CD4-positive, alpha-beta T cell (primary cell): ENCODE measurements around the gene SRPK1. TPM values are rescaled to one million over a fixed set of nuclear protein-coding genes. Genes with fewer than 3 reads are reported as not detected.
A peak's percentile ranks its signal among the peaks of the same experiment; 100 is the strongest.

Source experiments
- ATAC-seq: fragments of 200-7000 bp; cut with Tn5 transposase; one replicate; pipeline ENCODE4 v1.10.0; 2022; ENCODE audit warnings: mild to moderate bottlenecking; ENCODE audit not compliant: poor library complexity
- CTCF ChIA-PET: fragments of 350-600 bp; sonication (Branson Sonifier 250); formaldehyde crosslinking; loops from one replicate; lab custom pipeline; 2021; ENCODE audit warnings: antibody characterized with exemption, inconsistent platforms; lab: Charles Lee
- POLR2A ChIA-PET: fragments of 350-600 bp; sonication (Branson Sonifier 250); formaldehyde crosslinking; loops from one replicate; lab custom pipeline; 2021; ENCODE audit warnings: antibody characterized with exemption, inconsistent platforms; lab: Charles Lee
- DNase-seq, 14 experiments: peaks; one replicate each; pipeline ENCODE4 v3.0.0-alpha.2; 2013 to 2020; ENCODE audit warnings: mixed read lengths in 2 of 14
- H3K27ac ChIP-seq, 2 donors: one replicate each; pipeline versions ENCODE4 v1.5.1 to v1.7.0; 2013; ENCODE audit warnings: low read length in 2 of 2, low read depth in 1 of 2, mild to moderate bottlenecking in 1 of 2
- H3K27me3 ChIP-seq, 2 experiments: 1 replicate in 1 of 2; 2 replicates in 1 of 2; pipeline versions ENCODE4 v1.6.1 to v1.7.0; 2013; ENCODE audit warnings: low read length in 2 of 2, control low read depth in 1 of 2, mild to moderate bottlenecking in 1 of 2, moderate library complexity in 1 of 2; ENCODE audit not compliant: insufficient read depth in 2 of 2, control insufficient read depth in 1 of 2
- H3K36me3 ChIP-seq: one replicate; pipeline ENCODE4 v1.6.1; 2013; ENCODE audit warnings: low read length, control low read depth; ENCODE audit not compliant: insufficient read depth
- H3K4me1 ChIP-seq: one replicate; pipeline ENCODE4 v1.6.1; 2013; ENCODE audit warnings: low read length, control low read depth; ENCODE audit not compliant: insufficient read depth
- H3K4me3 ChIP-seq: one replicate; pipeline ENCODE4 v1.5.1; 2013; ENCODE audit warnings: mild to moderate bottlenecking, low read length, moderate library complexity
- H3K9me3 ChIP-seq, 2 experiments: 1 replicate in 1 of 2; 2 replicates in 1 of 2; pipeline versions ENCODE4 v1.6.1 to v1.7.0; 2013; ENCODE audit warnings: low read length in 2 of 2, mild to moderate bottlenecking in 2 of 2, control low read depth in 1 of 2, moderate library complexity in 1 of 2; ENCODE audit not compliant: control insufficient read depth in 1 of 2, insufficient read depth in 1 of 2
- H3K27ac Mint-ChIP-seq: one replicate; pipeline ENCODE4 v1.8.0; 2020; ENCODE audit warnings: mixed read lengths
- H3K27me3 Mint-ChIP-seq: one replicate; pipeline ENCODE4 v1.8.0; 2021; ENCODE audit warnings: mixed read lengths
- H3K36me3 Mint-ChIP-seq: one replicate; pipeline ENCODE4 v1.8.0; 2021; ENCODE audit warnings: low read depth, mixed read lengths
- H3K4me1 Mint-ChIP-seq: one replicate; pipeline ENCODE4 v1.8.0; 2021; ENCODE audit warnings: low read depth, mixed read lengths
- H3K4me3 Mint-ChIP-seq: one replicate; pipeline ENCODE4 v1.8.0; 2020; ENCODE audit warnings: mild to moderate bottlenecking, mixed read lengths
- H3K9me3 Mint-ChIP-seq: one replicate; pipeline ENCODE4 v1.8.0; 2020; ENCODE audit warnings: mixed read lengths
- CTCF ChIP-seq: fragments of 200-600 bp; IDR thresholded peaks from one replicate; pipeline ENCODE4 v1.8.0; 2022; ENCODE audit warnings: antibody characterized with exemption, mild to moderate bottlenecking
- intact Hi-C, 2 experiments: fragments of 100-400 bp; cut with DNase I in 1 of 2; cut with micrococcal nuclease in 1 of 2; formaldehyde crosslinking; loops; one replicate each; pipeline versions ENCODE4 v1.15.1 to v1.9.0; 2023 to 2025; cut with DNase I, micrococcal nuclease
- polyA plus RNA-seq, 2 donors: library from polyadenylated mRNA; unstranded; fragments of 120-200 nt; gene quantifications; one replicate each; pipeline ENCODE4 v1.2.1, GENCODE V29; 2013
- total RNA-seq, 174 experiments: library from RNA in 2 of 174; stranded (reverse) in 2 of 174; gene quantifications; one replicate each; pipeline ENCODE4 v1.2.3 and lab custom pipeline; 2021 to 2026

Gene SRPK1
- 10 to 100 TPM; 23.0 to 29.1 TPM for total RNA-seq
- 26.4 TPM for polyA plus RNA-seq (2013, experiment 1 of 2)
- 26.6 TPM for polyA plus RNA-seq (2013, experiment 2 of 2)
- total RNA-seq (lab: John Stamatoyannopoulos, UW): 42.2 to 375 (median 120) reads per million in 172 experiments

- H3K9me3 Mint-ChIP-seq: no peaks in the 10 kb centered on the region
- H3K4me3 ChIP-seq: peak within 1 kb of the TSS; percentile 82
- POLR2A ChIA-PET: interaction anchor here (0.6 to 2.8 kb wide), 4 partner anchors 33 to 672 kb away, joined by 3 to 16 read pairs (median 3); partner anchors contain the start of gene MAPK14
Measured at GRCh38 chr6:35920793-35921732, at the start of gene SRPK1. SRPK1 (minus strand) TSS chr6:35921098; CDS start chr6:35921056, 42 bp downstream.

GRCh38 chr6:35970181-35970580, 49.3 kb upstream of the SRPK1 start:
- Mint-ChIP-seq H3K27ac (no peak overlapping the region), H3K4me1 (no peaks in the 10 kb centered on the region), H3K9me3 (no peaks in the 10 kb centered on the region), H3K36me3 (no peaks in the 10 kb centered on the region), H3K4me3 (no peak overlapping the region), H3K27me3 (no peaks in the 10 kb centered on the region)
- no peak overlapping the region for H3K27ac ChIP-seq
- H3K27me3 ChIP-seq: no peaks in the 10 kb centered on the region
- no peak overlapping the region for H3K4me3 ChIP-seq
- H3K9me3 ChIP-seq: no peaks in the 10 kb centered on the region
- no peaks in the 10 kb centered on the region for H3K36me3 ChIP-seq
- intact Hi-C loops: no loop called here
- DNase-seq (no peak), ATAC-seq (no peak)
- CTCF ChIA-PET: no interaction called here
- no peak for TF ChIP-seq CTCF
- H3K4me1 ChIP-seq: no peaks in the 10 kb centered on the region
- POLR2A ChIA-PET: no interaction called here

More at GRCh38 chr6:35920793-35921732, at the start of gene SRPK1:
- peak within 1 kb of the TSS; percentile 2 to 59 for H3K27ac ChIP-seq
- H3K36me3 ChIP-seq: no peaks in the 10 kb centered on the region
- H3K4me1 Mint-ChIP-seq: peaks cover 44% of the 10 kb centered on the region
- no peaks in the 10 kb centered on the region for H3K27me3 Mint-ChIP-seq
- TF ChIP-seq CTCF: no peak
- intact Hi-C loops: loop anchor here in 1 of 2 experiments (2.0 to 5.0 kb wide), 2 partner anchors 106 to 1066 kb away; partner anchors contain the start of genes MAPK14 and MTCH1
- CTCF ChIA-PET: interaction anchor here (0.9 kb wide), 1 partner anchor 9 kb away, joined by 3 read pairs; no protein-coding TSS in a partner anchor
- DNase-seq (peak; percentile 71 to 92 (median 81)), ATAC-seq (peak; percentile 75)
- H3K4me3 Mint-ChIP-seq: peak within 1 kb of the TSS; percentile 96
- peaks cover 28% of the 10 kb centered on the region for H3K36me3 Mint-ChIP-seq
- no peaks in the 10 kb centered on the region for H3K27me3 ChIP-seq
- H3K27ac Mint-ChIP-seq: peak within 1 kb of the TSS; percentile 80
- H3K9me3 ChIP-seq: no peaks in the 10 kb centered on the region
- H3K4me1 ChIP-seq: peaks cover 11% of the 10 kb centered on the region

GRCh38 chr6:35969646-35970045, 48.7 kb upstream of the SRPK1 start:
- H3K36me3 Mint-ChIP-seq: no peaks in the 10 kb centered on the region
- H3K27ac Mint-ChIP-seq: no peak overlapping the region
- intact Hi-C loops: no loop called here
- Histone ChIP-seq H3K9me3 (no peaks in the 10 kb centered on the region), H3K4me1 (no peaks in the 10 kb centered on the region), H3K4me3 (no peak overlapping the region), H3K27me3 (no peaks in the 10 kb centered on the region), H3K36me3 (no peaks in the 10 kb centered on the region), H3K27ac (no peak overlapping the region)
- CTCF ChIA-PET: no interaction called here
- no peaks in the 10 kb centered on the region for H3K9me3 Mint-ChIP-seq
- TF ChIP-seq CTCF: no peak
- no peak overlapping the region for H3K4me3 Mint-ChIP-seq
- no peaks in the 10 kb centered on the region for H3K27me3 Mint-ChIP-seq
- no peak for ATAC-seq
- POLR2A ChIA-PET: no interaction called here
- H3K4me1 Mint-ChIP-seq: no peaks in the 10 kb centered on the region
- DNase-seq: no peak
